ENCODE measurements around the gene ZNF385A.

ZNF385A gene

GRCh38 chr12:54373649-54374561 lies 10.6 kb downstream of the ZNF385A start:
- DNase-seq (ENCODE audit: low read depth) = no peak

- DNase-seq (ENCODE audit: low read depth) = no peak
Observed at GRCh38 chr12:54372113-54372806, 12.3 kb downstream of the ZNF385A start.

GRCh38 chr12:54371328-54372112 lies 13.0 kb downstream of the ZNF385A start:
- DNase-seq (ENCODE audit: low read depth) = no peak

GRCh38 chr12:54370171-54370730 lies 14.3 kb downstream of the ZNF385A start:
- no peak for DNase-seq (ENCODE audit: low read depth)

- no peak for DNase-seq (ENCODE audit: low read depth)
Observed at GRCh38 chr12:54369597-54370131, 14.9 kb downstream of the ZNF385A start.

GRCh38 chr12:54368709-54369596 lies 15.6 kb downstream of the ZNF385A start:
- peak; percentile 80 for DNase-seq (ENCODE audit: low read depth)

- no peak for DNase-seq (ENCODE audit: low read depth)
Observed at GRCh38 chr12:54368025-54368708, 16.4 kb downstream of the ZNF385A start.

GRCh38 chr12:54364413-54364812 lies 20.1 kb downstream of the ZNF385A start, which contains the start of gene GPR84:
GPR84 (minus strand) TSS chr12:54364486; CDS start chr12:54363851, 635 bp downstream.
- DNase-seq (ENCODE audit: low read depth) = no peak

- DNase-seq (ENCODE audit: low read depth) = no peak
Observed at GRCh38 chr12:54363618-54364017, 20.9 kb downstream of the ZNF385A start.

GRCh38 chr12:54363047-54363446 lies 21.5 kb downstream of the ZNF385A start:
- DNase-seq (ENCODE audit: low read depth) = no peak

- DNase-seq (ENCODE audit: low read depth) = no peak
Observed at GRCh38 chr12:54360717-54361456, 23.6 kb downstream of the ZNF385A start.

- DNase-seq (ENCODE audit: low read depth) = no peak
Observed at GRCh38 chr12:54359762-54360351, 24.7 kb downstream of the ZNF385A start.

- peak; percentile 84 for DNase-seq (ENCODE audit: low read depth)
Observed at GRCh38 chr12:54358945-54359761, 25.4 kb downstream of the ZNF385A start.

- no peak for DNase-seq (ENCODE audit: low read depth)
Observed at GRCh38 chr12:54358191-54358944, 26.2 kb downstream of the ZNF385A start.

- no peak for DNase-seq (ENCODE audit: low read depth)
Observed at GRCh38 chr12:54357506-54358190, 26.9 kb downstream of the ZNF385A start.

- no peak for DNase-seq (ENCODE audit: low read depth)
Observed at GRCh38 chr12:54356951-54357356, 27.6 kb downstream of the ZNF385A start.

GRCh38 chr12:54356228-54356627 lies 28.3 kb downstream of the ZNF385A start:
- no peak for DNase-seq (ENCODE audit: low read depth)

Data from activated T-helper 1 cell treated with Interleukin-2 at 50 U/mL for 16 hours (primary cell).